SKM-1 (cell line): ENCODE results near the gene DSN1.

Experiments
- DNase-seq: peaks from one replicate; lab custom pipeline; 2025; ENCODE audit not compliant: unreplicated experiment; lab: John Stamatoyannopoulos, UW

The DSN1 gene

GRCh38 chr20:36796117-36796516 lies 22.6 kb upstream of the DSN1 start:
- DNase-seq, result no peak

GRCh38 chr20:36795691-36796090 lies 22.1 kb upstream of the DSN1 start:
- DNase-seq, result no peak

- DNase-seq, result no peak
These were observed 20.5 kb upstream of the DSN1 start for GRCh38 chr20:36794116-36794474.

- DNase-seq, result no peak
These were observed 19.9 kb upstream of the DSN1 start for GRCh38 chr20:36793294-36794115.

- DNase-seq, result no peak
These were observed 18.9 kb upstream of the DSN1 start for GRCh38 chr20:36792422-36792821.

GRCh38 chr20:36791862-36792261 lies 18.3 kb upstream of the DSN1 start:
- DNase-seq, result no peak

- no peak for DNase-seq
These were observed 13.1 kb upstream of the DSN1 start for GRCh38 chr20:36786663-36787062.

GRCh38 chr20:36786246-36786645 lies 12.7 kb upstream of the DSN1 start:
- DNase-seq, result no peak

- no peak for DNase-seq
These were observed 11.7 kb upstream of the DSN1 start for GRCh38 chr20:36785308-36785707.

- DNase-seq, result no peak
These were observed 11.3 kb upstream of the DSN1 start for GRCh38 chr20:36784900-36785299.

- DNase-seq, result no peak
These were observed 10.6 kb upstream of the DSN1 start for GRCh38 chr20:36784116-36784515.

GRCh38 chr20:36779656-36780025 lies 6.1 kb upstream of the DSN1 start:
- no peak for DNase-seq

GRCh38 chr20:36778831-36779655 lies 5.5 kb upstream of the DSN1 start:
- no peak for DNase-seq

GRCh38 chr20:36777576-36777975 lies 4.0 kb upstream of the DSN1 start:
- no peak for DNase-seq

- DNase-seq, result no peak
These were observed 3.6 kb upstream of the DSN1 start for GRCh38 chr20:36777167-36777566.

GRCh38 chr20:36775826-36776225 lies 2.3 kb upstream of the DSN1 start:
- DNase-seq, result no peak

- no peak for DNase-seq
These were observed 1.6 kb upstream of the DSN1 start for GRCh38 chr20:36775196-36775595.

- no peak for DNase-seq
These were observed 411 bp downstream of the DSN1 start for GRCh38 chr20:36773107-36773596.

- no peak for DNase-seq
These were observed 2.9 kb downstream of the DSN1 start for GRCh38 chr20:36770680-36771079.

- no peak for DNase-seq
These were observed 4.7 kb downstream of the DSN1 start for GRCh38 chr20:36768768-36769430.

- no peak for DNase-seq
These were observed 12.4 kb downstream of the DSN1 start for GRCh38 chr20:36761125-36761524.

- DNase-seq, result no peak
These were observed 12.9 kb downstream of the DSN1 start for GRCh38 chr20:36760647-36761046.
